ENCODE measurements around the gene CNOT9.

The CNOT9 gene

GRCh38 chr2:218569038-218569431 is 396 bp downstream of the CNOT9 start:
- Histone ChIP-seq H3F3A (ENCODE audit: control insufficient read depth, insufficient read depth) (no peaks in the 10 kb centered on the region), H3K9me3 (ENCODE audit: control insufficient read depth, insufficient read depth, low read length) (no peaks in the 10 kb centered on the region), H3K27ac (ENCODE audit: low read depth, low read length) (peak overlapping the region; percentile 83), H3K4me3 (ENCODE audit: low read length) (peak overlapping the region; percentile 83), H3K4me2 (ENCODE audit: low read length) (peak overlapping the region; percentile 87), H3K4me1 (ENCODE audit: control insufficient read depth, low read length) (peaks cover 35% of the 10 kb centered on the region), H4K20me1 (ENCODE audit: control insufficient read depth, insufficient read depth, low read depth, low read length) (peaks cover 10% of the 10 kb centered on the region; the same call in 1 of the 2 replicates), H3K27me3 (ENCODE audit: control insufficient read depth, low read length) (no peaks in the 10 kb centered on the region), H3K36me3 (ENCODE audit: control insufficient read depth, low read length) (peaks cover 86% of the 10 kb centered on the region), H3K79me2 (ENCODE audit: control insufficient read depth, low read length) (peaks cover 97% of the 10 kb centered on the region), H3K9me2 (replicated peaks; ENCODE audit: control insufficient read depth, low read length) (no peaks in the 10 kb centered on the region)
- TF ChIP-seq EZH2phosphoT487 (IDR thresholded peaks at IDR 0.05; ENCODE audit: borderline replicate concordance, low read length) (no peak), CTCF (IDR thresholded peaks at IDR 0.05; ENCODE audit: low read depth, low read length, poor library complexity, severe bottlenecking) (no peak)

GRCh38 chr2:218569661-218570500 is 1.2 kb downstream of the CNOT9 start:
- H3K27me3 ChIP-seq (ENCODE audit: control insufficient read depth, low read length): no peaks in the 10 kb centered on the region
- no peaks in the 10 kb centered on the region for H3F3A ChIP-seq (ENCODE audit: control insufficient read depth, insufficient read depth)
- no peaks in the 10 kb centered on the region for H3K9me2 ChIP-seq (replicated peaks; ENCODE audit: control insufficient read depth, low read length)
- H3K9me3 ChIP-seq (ENCODE audit: control insufficient read depth, insufficient read depth, low read length): no peaks in the 10 kb centered on the region
- TF ChIP-seq CTCF (IDR thresholded peaks at IDR 0.05; ENCODE audit: low read depth, low read length, poor library complexity, severe bottlenecking): no peak
- TF ChIP-seq EZH2phosphoT487 (IDR thresholded peaks at IDR 0.05; ENCODE audit: borderline replicate concordance, low read length): no peak
- H3K36me3 ChIP-seq (ENCODE audit: control insufficient read depth, low read length): peaks cover 88% of the 10 kb centered on the region
- H4K20me1 ChIP-seq (ENCODE audit: control insufficient read depth, insufficient read depth, low read depth, low read length): peaks cover 10% of the 10 kb centered on the region; the same call in 1 of the 2 replicates
- H3K4me3 ChIP-seq (ENCODE audit: low read length): peak overlapping the region; percentile 83
- H3K4me2 ChIP-seq (ENCODE audit: low read length): peak overlapping the region; percentile 87
- H3K27ac ChIP-seq (ENCODE audit: low read depth, low read length): peak overlapping the region; percentile 83
- peaks cover 97% of the 10 kb centered on the region for H3K79me2 ChIP-seq (ENCODE audit: control insufficient read depth, low read length)
- H3K4me1 ChIP-seq (ENCODE audit: control insufficient read depth, low read length): peaks cover 35% of the 10 kb centered on the region

- Histone ChIP-seq H3F3A (ENCODE audit: control insufficient read depth, insufficient read depth) (no peaks in the 10 kb centered on the region), H4K20me1 (ENCODE audit: control insufficient read depth, insufficient read depth, low read depth, low read length) (peaks cover 10% of the 10 kb centered on the region; the same call in 1 of the 2 replicates), H3K79me2 (ENCODE audit: control insufficient read depth, low read length) (peaks cover 97% of the 10 kb centered on the region), H3K9me2 (replicated peaks; ENCODE audit: control insufficient read depth, low read length) (no peaks in the 10 kb centered on the region), H3K4me1 (ENCODE audit: control insufficient read depth, low read length) (peaks cover 34% of the 10 kb centered on the region), H3K27ac (ENCODE audit: low read depth, low read length) (no peak overlapping the region), H3K36me3 (ENCODE audit: control insufficient read depth, low read length) (peaks cover 85% of the 10 kb centered on the region), H3K4me2 (ENCODE audit: low read length) (peak overlapping the region; percentile 87), H3K9me3 (ENCODE audit: control insufficient read depth, insufficient read depth, low read length) (no peaks in the 10 kb centered on the region), H3K27me3 (ENCODE audit: control insufficient read depth, low read length) (no peaks in the 10 kb centered on the region), H3K4me3 (ENCODE audit: low read length) (peak overlapping the region; percentile 83)
- TF ChIP-seq CTCF (IDR thresholded peaks at IDR 0.05; ENCODE audit: low read depth, low read length, poor library complexity, severe bottlenecking) (no peak), EZH2phosphoT487 (IDR thresholded peaks at IDR 0.05; ENCODE audit: borderline replicate concordance, low read length) (no peak)
Observed at GRCh38 chr2:218570850-218571249, 2.2 kb downstream of the CNOT9 start.

All from DOHH2 (cell line).